GM21381 (cell line): ENCODE data around the gene ZNF865.

Source experiments
- ATAC-seq: cut with Tn5 transposase; IDR thresholded peaks from one replicate; pipeline ENCODE4 v1.9.1; 2021; ENCODE audit warnings: mild to moderate bottlenecking, moderate library complexity; ENCODE audit not compliant: unreplicated experiment

Gene ZNF865

GRCh38 chr19:55656552-55656951 lies 51.1 kb downstream of the ZNF865 start:
- no peak for ATAC-seq

GRCh38 chr19:55656988-55657747 lies 51.7 kb downstream of the ZNF865 start:
- no peak for ATAC-seq

GRCh38 chr19:55658846-55659459 lies 53.5 kb downstream of the ZNF865 start:
- no peak for ATAC-seq

GRCh38 chr19:55659822-55660221 lies 54.4 kb downstream of the ZNF865 start:
- ATAC-seq = no peak

- no peak for ATAC-seq
Measured at GRCh38 chr19:55660404-55660803, 55.0 kb downstream of the ZNF865 start.

- ATAC-seq = no peak
Measured at GRCh38 chr19:55660991-55661390, 55.5 kb downstream of the ZNF865 start.

- no peak for ATAC-seq
Measured at GRCh38 chr19:55661826-55662225, 56.4 kb downstream of the ZNF865 start.

GRCh38 chr19:55663846-55664536 lies 58.5 kb downstream of the ZNF865 start:
- ATAC-seq = no peak

- ATAC-seq = no peak
Measured at GRCh38 chr19:55666343-55667005, 61.0 kb downstream of the ZNF865 start.
